ENCODE data around the gene TAX1BP1.

TAX1BP1 gene

DNA sequence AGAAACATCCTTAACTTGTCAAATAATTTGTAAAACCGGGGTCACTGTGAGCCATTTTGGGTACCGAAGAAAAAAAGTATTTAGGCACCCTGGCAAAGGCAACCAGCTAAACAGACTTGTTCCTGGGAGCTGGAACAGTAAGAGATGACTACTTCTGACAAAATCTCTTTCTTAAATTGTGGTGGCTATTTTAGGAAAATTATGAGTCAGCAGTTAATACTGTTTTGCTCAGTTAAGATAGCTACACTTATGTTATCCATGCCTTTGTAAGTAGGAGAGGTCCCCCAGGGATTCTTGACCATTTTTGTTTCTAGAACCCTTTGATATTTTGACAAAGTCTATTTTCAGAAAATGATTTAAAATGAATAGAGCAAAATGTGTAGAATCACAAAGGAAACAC is 68.7 kb downstream of the TAX1BP1 start:
- Histone ChIP-seq H2AFZ (ENCODE audit: low read length) (no peak overlapping the region), H3K4me3 (ENCODE audit: low read length) (no peak overlapping the region), H3K79me2 (ENCODE audit: low read length) (no peaks in the 10 kb centered on the region), H3K36me3 (replicated peaks; ENCODE audit: insufficient read depth, low read length) (no peaks in the 10 kb centered on the region), H3K4me1 (ENCODE audit: low read length) (no peaks in the 10 kb centered on the region), H3K9me3 (replicated peaks; ENCODE audit: insufficient read depth, low read length) (no peaks in the 10 kb centered on the region), H4K20me1 (ENCODE audit: insufficient read depth, low read length) (no peaks in the 10 kb centered on the region), H3K4me2 (ENCODE audit: low read depth, low read length) (no peak overlapping the region), H3K9me2 (replicated peaks; ENCODE audit: insufficient read depth, low read length) (no peaks in the 10 kb centered on the region), H3K27ac (ENCODE audit: low read length) (no peak overlapping the region), H3K9ac (ENCODE audit: low read length) (no peak overlapping the region), H3K27me3 (replicated peaks; ENCODE audit: insufficient read depth, low read length) (no peaks in the 10 kb centered on the region), H3F3A (ENCODE audit: insufficient read depth, low read length) (no peaks in the 10 kb centered on the region)
- TF ChIP-seq EZH2 (optimal IDR thresholded peaks at IDR 0.05; ENCODE audit: low read depth, low read length) (no peak), EZH2phosphoT487 (IDR thresholded peaks at IDR 0.05; ENCODE audit: low read length) (no peak)
- TF ChIP-seq, protein P1, sequence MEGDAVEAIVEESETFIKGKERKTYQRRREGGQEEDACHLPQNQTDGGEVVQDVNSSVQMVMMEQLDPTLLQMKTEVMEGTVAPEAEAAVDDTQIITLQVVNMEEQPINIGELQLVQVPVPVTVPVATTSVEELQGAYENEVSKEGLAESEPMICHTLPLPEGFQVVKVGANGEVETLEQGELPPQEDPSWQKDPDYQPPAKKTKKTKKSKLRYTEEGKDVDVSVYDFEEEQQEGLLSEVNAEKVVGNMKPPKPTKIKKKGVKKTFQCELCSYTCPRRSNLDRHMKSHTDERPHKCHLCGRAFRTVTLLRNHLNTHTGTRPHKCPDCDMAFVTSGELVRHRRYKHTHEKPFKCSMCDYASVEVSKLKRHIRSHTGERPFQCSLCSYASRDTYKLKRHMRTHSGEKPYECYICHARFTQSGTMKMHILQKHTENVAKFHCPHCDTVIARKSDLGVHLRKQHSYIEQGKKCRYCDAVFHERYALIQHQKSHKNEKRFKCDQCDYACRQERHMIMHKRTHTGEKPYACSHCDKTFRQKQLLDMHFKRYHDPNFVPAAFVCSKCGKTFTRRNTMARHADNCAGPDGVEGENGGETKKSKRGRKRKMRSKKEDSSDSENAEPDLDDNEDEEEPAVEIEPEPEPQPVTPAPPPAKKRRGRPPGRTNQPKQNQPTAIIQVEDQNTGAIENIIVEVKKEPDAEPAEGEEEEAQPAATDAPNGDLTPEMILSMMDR (IDR thresholded peaks at IDR 0.05; ENCODE audit: low read length): no peak
- no peak for DNase-seq

DNA sequence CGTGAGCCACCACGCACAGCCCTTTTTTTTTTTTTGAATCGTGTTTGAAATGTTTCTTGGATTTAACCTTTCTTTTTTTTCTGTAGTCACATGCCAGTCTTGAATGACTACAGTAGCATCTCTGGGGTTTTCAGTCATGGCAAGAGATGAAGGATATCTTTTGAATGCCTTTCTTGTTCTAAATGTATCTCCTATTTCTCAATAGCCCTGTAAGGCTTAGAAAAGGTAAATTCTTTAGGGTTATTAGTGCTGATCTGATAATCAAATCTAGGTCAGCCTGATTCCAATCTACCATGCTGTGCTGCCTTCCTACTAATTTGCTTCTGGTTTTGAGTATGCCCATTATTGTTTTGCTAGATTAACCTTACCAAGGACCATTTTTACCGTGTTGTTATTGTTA is 70.2 kb downstream of the TAX1BP1 start:
- Histone ChIP-seq H3K27ac (ENCODE audit: low read length) (no peak overlapping the region), H2AFZ (ENCODE audit: low read length) (no peak overlapping the region), H3K9ac (ENCODE audit: low read length) (no peak overlapping the region), H3F3A (ENCODE audit: insufficient read depth, low read length) (no peaks in the 10 kb centered on the region), H3K4me1 (ENCODE audit: low read length) (no peaks in the 10 kb centered on the region), H3K27me3 (replicated peaks; ENCODE audit: insufficient read depth, low read length) (no peaks in the 10 kb centered on the region), H3K4me3 (ENCODE audit: low read length) (no peak overlapping the region), H3K36me3 (replicated peaks; ENCODE audit: insufficient read depth, low read length) (no peaks in the 10 kb centered on the region), H3K79me2 (ENCODE audit: low read length) (no peaks in the 10 kb centered on the region), H4K20me1 (ENCODE audit: insufficient read depth, low read length) (no peaks in the 10 kb centered on the region), H3K9me3 (replicated peaks; ENCODE audit: insufficient read depth, low read length) (no peaks in the 10 kb centered on the region), H3K4me2 (ENCODE audit: low read depth, low read length) (no peak overlapping the region), H3K9me2 (replicated peaks; ENCODE audit: insufficient read depth, low read length) (no peaks in the 10 kb centered on the region)
- TF ChIP-seq EZH2phosphoT487 (IDR thresholded peaks at IDR 0.05; ENCODE audit: low read length): no peak
- TF ChIP-seq EZH2 (optimal IDR thresholded peaks at IDR 0.05; ENCODE audit: low read depth, low read length): no peak
- TF ChIP-seq, protein P1 (IDR thresholded peaks at IDR 0.05; ENCODE audit: low read length): no peak
- no peak for DNase-seq

DNA sequence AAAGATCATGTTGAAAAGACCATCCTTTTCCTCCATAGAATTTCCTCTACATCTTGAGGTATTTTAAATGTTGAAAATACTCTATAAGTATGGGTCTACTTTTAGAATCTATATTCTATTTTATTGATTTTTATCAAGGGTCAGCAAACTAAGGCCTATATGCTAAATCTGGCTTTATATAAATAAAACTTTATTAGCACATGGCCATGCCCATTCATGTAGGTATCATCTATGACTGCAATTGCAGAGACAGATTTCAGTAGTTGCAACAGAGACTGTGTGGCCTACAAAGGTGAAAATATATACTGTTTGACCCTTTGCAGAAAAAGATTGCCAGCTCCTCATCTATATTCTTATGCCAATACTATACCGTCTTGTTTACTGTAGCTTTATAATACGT is 72.7 kb downstream of the TAX1BP1 start:
- Histone ChIP-seq H3K4me2 (ENCODE audit: low read depth, low read length) (no peak overlapping the region), H4K20me1 (ENCODE audit: insufficient read depth, low read length) (no peaks in the 10 kb centered on the region), H3K36me3 (replicated peaks; ENCODE audit: insufficient read depth, low read length) (peaks cover 3% of the 10 kb centered on the region; the same call in 1 of the 2 replicates), H2AFZ (ENCODE audit: low read length) (no peak overlapping the region), H3K27ac (ENCODE audit: low read length) (no peak overlapping the region), H3K27me3 (replicated peaks; ENCODE audit: insufficient read depth, low read length) (no peaks in the 10 kb centered on the region), H3K4me3 (ENCODE audit: low read length) (no peak overlapping the region), H3K4me1 (ENCODE audit: low read length) (no peaks in the 10 kb centered on the region), H3K9me3 (replicated peaks; ENCODE audit: insufficient read depth, low read length) (no peaks in the 10 kb centered on the region), H3F3A (ENCODE audit: insufficient read depth, low read length) (no peaks in the 10 kb centered on the region), H3K9ac (ENCODE audit: low read length) (no peak overlapping the region), H3K9me2 (replicated peaks; ENCODE audit: insufficient read depth, low read length) (no peaks in the 10 kb centered on the region), H3K79me2 (ENCODE audit: low read length) (no peaks in the 10 kb centered on the region)
- no peak for DNase-seq
- TF ChIP-seq EZH2phosphoT487 (IDR thresholded peaks at IDR 0.05; ENCODE audit: low read length) (no peak), EZH2 (optimal IDR thresholded peaks at IDR 0.05; ENCODE audit: low read depth, low read length) (no peak)
- TF ChIP-seq, protein P1 (IDR thresholded peaks at IDR 0.05; ENCODE audit: low read length): no peak

Data from MM.1S (cell line).